ENCODE measurements around the gene ZBTB17.
"Not testable (repeated sequence)": the region's sequence is repeated elsewhere in the genome, so short reads cannot be mapped to it uniquely, and the experiment has no call there.

Gene ZBTB17

DNA sequence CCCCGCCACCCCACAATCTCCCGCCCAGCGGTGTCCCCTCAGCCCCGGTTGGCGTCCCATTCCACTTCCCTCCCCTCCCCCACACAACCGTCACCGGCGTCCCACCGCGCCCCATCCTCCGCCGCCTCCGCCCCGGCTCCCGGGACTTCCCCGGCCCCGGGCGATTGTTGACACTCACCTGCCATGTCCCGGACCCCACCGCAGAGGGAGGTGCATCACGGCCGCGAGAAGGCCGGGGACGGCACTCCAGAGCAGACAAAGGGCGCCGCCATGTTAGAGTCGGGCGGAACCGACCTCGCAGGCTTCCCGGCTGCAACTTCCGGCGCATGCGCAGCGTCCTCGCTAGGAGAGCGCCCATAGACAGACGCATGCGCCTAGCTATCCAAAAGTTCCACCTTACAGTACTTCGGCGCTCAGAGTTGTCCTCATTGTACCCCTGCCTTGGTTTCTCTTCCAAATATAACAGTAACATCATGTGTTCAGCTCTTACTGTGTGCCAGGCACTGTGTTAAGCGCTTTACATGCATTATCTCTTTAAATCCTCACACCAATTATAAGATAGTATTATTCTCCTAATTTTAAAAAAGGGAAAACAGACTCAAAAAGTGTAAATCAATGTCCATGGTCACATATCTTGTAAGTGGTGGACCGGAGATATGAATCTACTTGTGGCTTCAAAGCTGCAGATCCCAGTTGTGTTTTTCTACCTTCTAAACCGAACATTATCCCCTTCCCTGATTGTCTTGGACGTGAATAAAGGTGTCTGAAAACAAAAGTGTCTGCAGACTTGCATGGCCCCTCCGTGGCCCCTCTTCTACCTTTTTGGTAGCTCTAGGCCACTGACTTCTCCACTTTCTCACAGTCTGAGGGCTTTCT, at the start of gene ZBTB17:
TSS of gene ZBTB17 (minus strand) at position 297 of the 876 bp plus-strand sequence. CDS start 27,606 bp downstream, outside the sequence.
- peak; percentile 98 for DNase-seq (ENCODE audit: low spot score)

DNA sequence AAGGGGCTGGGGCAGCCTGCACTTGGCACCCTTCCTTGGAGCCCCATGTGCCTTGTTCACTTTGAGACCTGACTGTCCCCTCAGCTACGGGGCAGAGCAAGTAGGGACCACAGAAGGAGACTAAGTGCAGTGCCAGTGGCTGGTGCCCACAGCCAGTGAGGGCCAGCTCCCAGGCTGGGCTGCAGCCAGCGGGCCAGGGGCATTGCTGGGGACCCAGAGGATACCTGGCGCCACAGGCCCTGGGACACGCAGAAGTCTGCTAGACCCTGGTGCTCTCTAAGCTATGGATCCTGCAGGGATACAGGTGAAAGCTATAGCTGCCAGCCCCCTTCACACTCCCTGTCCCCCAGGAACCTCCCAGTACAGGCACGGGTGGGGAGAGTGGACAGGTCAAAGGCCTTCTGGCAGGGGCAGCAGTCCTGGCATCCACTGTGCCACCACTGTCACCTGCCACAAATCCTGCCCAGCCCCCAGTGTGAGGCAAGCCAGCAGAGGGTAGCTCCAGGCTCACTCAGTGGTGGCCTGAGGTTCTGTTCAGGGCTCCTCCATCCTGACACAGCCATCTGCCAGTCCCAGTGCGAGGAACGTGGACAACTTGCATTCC, 47.3 kb upstream of the ZBTB17 start:
- DNase-seq (ENCODE audit: low spot score), result no peak

DNA sequence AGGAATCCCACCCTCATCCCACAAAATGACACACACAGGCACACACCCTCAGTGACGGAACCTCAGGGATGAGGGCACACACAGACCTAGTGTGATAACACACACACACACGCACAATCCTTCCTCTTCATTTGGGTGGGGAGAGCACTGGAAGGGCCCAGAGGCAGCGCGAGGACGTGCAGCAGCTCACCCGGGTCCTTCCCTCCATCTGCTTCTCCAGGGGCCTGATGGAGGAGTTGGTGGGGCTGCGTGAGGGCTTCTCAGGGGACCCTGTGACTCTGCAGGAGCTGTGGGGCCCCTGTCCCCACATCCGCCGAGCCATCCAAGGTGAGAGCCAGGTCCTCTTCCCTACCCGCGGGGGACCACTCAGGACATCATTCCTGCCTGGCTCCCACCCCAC, 46.5 kb upstream of the ZBTB17 start:
- DNase-seq (ENCODE audit: low spot score), result no peak

DNA sequence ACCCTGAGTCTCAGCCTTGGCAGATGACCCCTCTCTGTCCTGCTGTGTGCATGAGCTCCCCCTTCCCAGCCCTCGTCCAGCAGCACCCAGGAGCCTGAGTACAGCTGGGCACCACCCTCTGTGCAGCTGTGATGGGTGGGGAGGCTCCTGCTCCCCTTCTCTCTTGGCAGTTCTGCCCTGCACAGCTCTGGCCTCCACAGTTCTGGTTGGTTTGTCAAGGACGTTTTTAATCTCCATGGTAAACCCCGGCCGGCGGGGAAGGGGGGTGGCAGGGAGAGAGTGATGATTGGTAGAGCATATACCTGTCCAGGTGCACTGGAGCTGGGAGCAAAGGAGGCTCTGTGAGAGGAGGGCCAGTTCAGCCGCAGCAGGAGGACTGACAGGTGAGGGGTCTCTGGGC, 45.8 kb upstream of the ZBTB17 start, which contains the start of gene CLCNKA:
TSS of gene CLCNKA (plus strand) at position 356 of the 400 bp plus-strand sequence. CDS start 584 bp downstream, outside the sequence.
- no peak for DNase-seq (ENCODE audit: low spot score)

DNA sequence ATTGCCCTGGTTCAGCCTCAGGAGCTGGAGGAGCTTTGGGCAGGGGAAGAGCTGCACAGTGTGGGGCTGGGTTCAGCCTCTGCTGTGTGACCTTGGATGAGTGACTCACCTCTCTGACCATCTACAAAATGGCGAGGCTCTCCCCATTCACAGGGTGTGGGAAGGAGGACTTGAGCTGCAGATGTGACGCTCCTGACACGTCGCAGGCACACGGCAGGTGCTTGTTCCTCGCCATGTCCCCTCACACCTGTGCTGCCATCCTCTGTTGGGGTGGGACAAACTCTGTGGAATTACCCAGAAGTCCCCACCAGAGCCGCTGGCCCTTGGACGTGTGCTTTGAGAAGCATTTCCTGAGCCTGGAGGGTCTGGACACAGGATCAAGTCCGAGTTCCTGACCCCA, 45.0 kb upstream of the ZBTB17 start:
- not testable (repeated sequence) for DNase-seq (ENCODE audit: low spot score)

DNA sequence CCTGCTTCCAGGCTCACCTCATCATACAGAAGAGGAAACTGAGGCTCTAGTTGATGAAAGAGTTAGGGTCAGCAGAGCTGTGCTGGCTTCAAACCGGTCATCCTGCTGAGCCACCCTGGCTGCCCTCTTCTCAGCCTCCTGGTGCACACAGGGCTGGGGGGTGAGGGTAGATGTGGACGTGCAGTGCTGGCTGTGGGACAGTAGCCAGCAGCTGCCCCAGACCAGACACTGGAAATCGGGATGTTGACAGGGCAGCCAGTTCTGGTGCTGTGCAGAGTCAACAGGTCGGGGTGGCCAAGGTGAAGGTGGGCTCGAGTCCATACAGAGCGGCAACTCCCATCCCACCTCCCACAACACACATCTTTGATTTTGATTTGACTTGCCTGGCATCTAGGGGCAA, 44.4 kb upstream of the ZBTB17 start:
- DNase-seq (ENCODE audit: low spot score), result no peak

DNA sequence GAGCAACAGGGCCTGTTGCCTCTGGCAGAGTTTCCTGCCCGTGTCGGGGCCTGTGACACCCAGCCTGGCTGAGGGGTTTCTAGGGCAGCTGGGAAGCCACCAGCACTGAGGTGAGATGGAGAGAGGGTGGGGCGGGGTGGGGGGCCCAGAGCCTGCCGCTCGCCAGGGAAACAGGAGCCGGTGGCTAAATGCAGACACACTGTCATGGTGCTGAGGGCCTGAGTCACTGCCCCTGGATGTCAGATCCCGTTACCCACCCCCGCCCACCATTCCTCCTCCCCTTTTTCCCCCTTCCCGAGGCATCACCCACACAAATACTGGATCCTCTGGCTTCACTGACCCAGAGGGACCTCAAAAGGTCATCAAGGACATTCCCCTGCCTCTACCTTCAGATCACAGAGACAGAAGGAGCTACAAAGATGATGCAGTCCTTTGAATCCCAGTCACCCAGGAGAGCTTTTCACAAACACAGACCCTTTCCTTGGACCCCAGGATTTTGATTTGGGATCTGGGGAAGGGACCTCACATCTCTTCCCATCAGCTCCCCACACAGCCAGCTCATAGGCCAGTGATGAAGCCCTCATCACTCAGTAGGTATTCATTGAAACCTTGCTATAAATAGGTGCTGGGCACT, 43.9 kb upstream of the ZBTB17 start:
- DNase-seq (ENCODE audit: low spot score), result no peak

DNA sequence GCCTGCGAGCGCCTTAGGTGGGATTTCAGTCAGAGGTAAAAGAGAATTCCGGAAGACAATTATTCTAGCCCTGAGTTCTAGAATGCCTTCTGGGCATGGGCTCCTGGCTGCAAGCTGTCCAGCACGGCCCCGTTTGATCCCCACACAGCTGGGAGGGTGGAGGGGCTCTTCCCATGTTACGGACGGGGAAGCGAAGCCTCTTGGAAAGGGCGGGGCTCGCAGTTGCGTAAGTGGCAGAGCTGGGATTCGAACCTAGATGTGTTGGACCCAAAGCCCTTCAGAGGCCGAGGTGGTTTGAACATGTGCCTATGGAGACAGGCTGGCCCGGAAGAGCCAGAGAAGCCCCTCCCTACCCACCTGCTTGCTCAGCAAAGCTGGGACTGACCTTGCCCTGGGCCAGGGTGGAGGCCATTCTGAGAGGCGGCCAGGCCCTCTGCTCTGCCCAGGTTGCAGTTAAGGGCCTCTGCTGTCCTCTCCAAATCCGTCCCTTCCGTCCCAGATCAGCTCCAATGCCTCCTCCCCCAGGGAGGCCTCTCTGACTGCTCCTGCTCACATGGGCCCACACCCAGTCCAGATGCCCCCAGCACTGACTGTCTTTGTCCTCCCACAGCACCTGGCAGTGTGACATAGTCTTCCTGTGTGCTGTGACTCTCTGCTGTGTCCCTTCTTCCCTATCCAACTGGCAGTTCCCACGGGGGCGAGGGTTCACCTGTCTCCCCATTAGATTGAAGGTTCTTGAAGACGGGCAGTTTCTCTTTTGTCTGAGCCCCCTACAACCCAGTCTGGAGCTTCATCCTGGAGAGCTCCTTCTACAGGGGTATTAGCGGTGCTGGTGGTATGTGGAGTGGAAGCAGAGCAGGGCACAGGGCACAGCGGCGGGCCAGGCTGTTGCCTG, 43.1 kb upstream of the ZBTB17 start:
- no peak for DNase-seq (ENCODE audit: low spot score)

DNA sequence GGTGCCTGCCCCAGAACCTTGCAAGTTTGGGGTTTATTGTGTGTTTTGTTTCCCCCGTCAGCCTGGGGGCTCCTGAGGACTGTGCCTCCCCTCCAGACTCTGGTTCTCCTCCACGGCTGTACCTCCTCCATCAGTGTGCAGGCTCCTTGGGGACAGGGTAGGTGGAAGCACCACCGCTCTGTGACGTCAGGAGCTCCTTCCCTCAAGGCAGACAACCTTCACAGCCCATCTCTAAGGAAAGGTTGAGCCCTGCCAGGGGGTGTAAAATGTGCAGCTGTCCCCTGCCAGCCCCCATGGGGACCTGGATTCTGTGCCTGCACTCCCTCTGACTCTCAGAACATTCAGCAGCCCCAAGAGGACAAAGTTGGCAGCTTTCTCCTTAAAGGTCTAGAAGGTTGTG, 42.4 kb upstream of the ZBTB17 start:
- DNase-seq (ENCODE audit: low spot score), result no peak

DNA sequence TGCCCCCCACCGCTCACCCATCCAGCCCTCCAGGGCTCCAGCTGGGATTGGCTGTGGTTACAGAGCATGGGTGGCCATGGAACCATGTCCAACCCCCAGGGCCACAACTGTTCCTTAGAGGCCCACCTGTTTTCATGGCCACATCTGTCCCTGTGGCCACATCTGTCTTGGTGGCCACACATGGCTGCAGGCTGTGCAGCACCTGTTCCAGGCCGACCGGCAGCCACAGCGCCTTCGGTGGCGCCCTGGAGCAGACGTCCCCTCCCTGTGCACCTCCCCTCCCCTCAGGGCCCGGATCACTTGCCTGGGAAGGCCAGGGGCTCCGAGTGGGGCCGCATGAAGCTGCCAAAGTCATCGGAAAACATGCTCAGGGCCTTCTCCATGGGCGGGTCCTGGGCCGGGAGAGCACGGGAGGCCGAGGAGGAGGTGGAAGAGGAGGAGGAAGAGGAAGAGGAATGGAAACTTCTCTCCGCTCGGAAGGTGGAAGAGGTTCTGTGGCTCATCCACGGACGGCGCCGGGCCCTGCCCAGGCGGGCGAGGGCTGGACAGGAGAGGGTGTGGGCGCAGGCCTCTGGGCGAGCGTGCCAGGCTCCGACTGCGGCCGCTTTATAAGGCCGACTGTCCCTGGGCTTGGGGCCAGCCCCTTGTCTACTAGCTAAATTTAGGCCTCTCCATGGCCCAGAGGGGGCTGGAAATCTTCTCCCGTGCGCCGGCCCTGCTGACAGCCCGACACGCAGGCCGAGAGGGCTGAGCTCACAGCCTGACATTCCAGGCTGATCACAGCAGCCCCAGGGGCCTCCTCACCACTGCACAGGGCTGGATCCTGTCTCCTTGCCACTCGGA, 41.8 kb upstream of the ZBTB17 start, which contains the start of gene HSPB7:
TSS of gene HSPB7 (minus strand) at position 583 of the 843 bp plus-strand sequence. CDS start at position 503, 80 bp downstream.
- DNase-seq (ENCODE audit: low spot score), result no peak

DNA sequence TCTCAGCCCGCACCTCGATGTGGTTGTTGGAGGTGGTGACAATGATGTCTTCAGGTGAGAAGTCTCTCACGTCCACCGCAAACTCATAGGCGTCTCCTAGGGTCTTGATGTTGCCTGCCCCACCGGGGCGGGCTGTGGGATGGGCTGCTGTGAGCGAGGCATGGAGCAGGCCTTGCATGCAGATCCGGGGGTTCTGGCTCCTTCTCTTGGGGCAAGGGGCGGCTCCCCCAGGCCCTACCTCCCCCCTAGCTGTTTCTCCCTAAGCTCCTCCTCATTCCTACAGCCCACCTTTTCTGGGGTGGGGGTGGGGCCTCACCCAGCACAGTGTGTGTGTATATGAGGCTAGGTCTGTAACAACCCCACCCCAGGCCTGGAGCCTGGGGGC, 41.2 kb upstream of the ZBTB17 start:
- no peak for DNase-seq (ENCODE audit: low spot score)

DNA sequence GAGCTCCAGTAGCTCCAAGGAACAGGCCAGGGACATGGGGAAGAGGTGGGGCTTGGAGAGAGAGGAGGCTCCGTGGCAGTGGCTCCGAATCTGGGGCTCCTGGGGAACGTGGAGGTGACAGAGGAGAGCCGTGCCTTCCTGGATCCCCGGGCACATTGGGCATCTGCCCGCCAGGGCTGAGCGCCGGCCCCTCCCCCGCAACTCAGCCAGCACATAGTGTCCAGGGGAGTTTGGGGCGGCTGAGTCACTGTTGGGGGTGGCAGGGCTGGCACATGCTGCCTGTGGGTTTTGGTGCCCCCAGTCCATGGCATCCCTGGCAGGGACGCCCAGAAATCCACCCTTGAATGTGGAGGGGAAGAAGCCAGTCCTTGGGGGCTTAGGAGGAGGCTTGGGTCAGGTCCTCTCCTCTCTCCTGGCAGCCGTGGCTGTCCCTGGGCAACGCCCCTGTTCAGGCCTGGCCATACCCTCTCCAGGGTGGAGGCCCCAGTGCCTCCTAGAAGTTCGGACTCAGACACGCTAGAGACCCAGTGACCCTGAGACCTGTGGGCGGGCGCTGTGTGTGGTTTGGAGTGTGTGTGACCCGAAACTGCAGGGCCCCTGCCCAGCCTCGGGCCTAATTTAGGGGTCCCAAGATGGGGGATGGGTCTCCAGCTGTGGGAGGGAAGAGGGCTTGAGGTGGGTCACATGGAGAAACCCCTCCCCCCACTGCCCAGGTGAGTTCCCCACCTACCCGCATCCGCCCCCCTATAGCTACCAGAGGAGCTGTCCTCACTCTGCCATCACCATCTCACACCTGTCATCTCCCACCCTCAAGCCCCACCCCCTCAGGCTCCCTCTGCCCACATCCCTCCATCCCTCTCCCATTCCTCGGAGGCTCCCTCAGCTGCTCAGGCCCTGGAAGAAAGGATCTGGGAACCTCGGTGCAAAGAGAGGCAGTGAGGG, 40.3 kb upstream of the ZBTB17 start:
- no peak for DNase-seq (ENCODE audit: low spot score)

DNA sequence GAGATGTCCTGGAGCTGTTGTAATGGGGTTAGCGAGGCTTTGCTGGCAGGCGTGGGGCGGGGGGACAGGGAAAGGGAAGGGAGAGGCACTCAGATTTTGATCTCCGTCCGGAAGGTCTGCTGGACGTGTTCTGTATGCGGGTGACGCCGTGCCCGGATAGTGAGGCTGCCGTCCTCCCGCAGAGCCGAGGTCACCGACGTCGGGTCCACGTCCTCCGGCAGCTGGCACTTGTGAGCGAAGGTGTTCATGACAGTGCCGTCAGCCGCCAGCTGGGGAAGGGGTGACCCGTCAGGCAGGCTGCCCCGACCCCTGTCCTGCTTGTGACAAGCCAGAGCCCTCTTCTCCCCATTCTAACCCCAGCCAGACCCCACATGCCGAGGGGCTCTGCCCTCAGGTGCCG, 39.6 kb upstream of the ZBTB17 start:
- no peak for DNase-seq (ENCODE audit: low spot score)

DNA sequence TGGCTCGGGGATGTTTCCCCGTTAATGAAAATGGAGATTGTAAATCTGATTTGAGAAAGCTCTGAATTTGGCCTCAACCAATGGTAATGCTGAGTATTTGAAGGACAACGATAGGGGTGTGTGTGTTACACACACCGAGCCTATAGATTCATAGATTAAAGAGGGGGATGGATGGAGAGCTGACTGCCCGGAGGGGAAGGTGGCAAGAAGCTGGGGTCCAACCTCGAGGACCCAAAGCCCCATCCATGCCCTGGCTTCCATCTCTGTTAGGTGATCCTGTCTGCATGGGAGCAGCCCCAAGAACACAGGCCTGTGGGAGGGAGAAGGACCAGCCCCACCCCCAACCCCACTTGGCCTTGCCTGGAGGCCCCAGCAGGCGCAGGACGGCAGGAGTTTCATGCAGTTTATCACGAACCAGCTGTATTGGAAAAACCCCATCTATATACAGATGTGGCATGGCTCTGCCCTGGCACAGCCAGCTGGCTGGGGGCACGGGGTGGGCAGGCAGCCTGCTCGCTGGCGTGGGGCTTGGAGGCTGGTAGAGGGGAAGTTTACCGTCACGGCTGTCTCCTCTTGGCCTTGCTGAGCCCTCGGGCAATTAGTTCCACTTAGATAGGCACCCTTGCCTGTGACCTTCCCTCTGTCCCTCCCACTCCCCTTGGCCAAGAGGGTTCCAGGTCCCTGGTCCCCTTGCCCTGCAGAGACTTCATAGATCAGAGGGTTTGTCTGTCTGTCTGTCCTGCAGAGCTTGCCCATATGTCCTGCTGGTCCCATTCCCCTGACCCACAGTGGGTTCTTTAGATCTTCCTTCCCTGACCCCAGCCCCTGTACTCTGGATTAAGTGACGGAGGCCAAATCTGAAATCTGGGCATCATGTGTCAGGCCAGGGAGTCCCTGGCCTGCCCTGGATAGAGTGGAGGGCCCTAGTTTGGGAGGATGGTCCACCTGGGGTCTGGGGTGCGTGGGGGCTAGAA, 38.9 kb upstream of the ZBTB17 start:
- no peak for DNase-seq (ENCODE audit: low spot score)

DNA sequence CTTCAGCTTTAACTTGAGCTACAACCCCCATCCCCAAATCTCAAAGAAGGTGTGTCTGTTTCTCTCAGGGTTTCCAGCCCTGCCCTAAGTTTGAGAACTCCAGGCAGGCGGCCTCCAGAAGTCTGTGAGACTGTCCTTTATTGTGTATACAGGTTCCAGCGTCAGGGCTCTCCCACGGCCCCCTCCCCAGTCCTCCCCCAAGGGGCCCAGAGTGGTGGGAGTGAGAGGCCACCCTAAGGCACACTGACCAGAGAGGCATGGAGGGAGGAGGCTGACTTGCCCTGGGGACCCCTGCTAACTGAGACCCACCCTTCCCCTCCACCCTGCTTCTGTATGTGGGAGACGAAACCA, 38.0 kb upstream of the ZBTB17 start:
- no peak for DNase-seq (ENCODE audit: low spot score)

DNA sequence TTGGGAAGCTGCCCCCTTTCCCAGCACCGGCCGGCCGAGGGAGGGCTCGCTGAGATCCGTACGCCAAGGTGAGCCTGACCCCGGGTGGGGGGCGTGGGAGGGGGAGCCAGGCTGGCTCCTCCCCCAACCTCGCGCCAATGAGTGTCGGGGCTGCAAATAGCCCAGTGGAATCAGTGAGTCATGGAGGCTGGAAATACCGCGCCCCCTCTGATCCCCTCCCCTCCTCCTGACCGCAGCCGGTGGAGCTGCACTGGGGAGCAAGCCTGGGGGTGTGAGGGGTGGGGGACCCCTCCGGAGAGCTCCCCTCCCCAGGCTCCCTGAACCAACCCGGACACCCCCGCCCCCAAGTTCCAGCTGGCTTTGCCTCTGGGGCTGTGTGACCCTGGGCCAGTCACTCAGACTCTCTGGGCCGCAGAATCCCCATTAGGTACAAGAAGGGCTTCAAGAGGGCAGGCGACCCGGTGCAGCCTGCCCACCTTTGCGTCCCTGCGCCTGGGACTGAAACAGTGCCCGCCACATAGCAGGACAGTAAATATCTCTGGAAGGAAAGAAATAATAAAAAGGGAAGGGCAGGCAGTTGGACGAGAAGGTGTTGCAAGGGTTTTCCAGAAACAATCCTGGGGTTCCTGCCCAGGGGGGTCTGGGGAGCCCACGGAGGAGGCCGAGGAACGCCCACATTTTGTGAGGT, 37.5 kb upstream of the ZBTB17 start:
- no peak for DNase-seq (ENCODE audit: low spot score)

DNA sequence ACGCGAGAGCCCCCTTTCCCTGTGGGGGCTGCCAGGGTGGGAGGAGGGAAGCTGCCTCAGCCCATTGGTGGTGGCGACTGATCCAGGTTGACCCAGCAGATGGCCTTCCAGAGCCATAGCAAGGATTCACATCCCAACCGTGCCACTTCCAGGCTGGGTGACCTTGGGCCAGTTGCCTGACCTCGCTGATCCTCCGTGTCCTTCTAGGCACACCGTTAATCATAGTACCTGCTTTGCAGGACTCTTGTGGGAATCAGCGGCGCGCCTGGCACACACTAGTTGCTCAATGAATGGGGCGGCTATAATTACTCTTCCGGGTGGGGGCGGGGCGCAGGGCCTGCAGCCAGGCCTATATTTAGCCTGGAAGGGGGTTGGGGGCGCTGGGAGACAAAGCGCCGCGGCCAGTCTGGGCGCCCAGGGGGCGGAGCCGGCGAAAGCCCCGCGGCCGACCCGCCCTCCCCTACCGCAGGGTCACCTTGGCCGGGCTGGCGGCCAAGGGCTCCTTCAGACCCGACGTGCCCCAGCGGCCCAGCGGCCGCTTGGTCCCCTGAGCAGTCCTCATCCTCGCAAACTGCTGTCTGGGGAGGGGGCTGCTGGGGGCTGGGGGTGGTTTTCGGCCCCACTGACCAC, 36.8 kb upstream of the ZBTB17 start:
- no peak for DNase-seq (ENCODE audit: low spot score)
